ENCODE data around the gene TNFAIP8L3.

The TNFAIP8L3 gene

DNA sequence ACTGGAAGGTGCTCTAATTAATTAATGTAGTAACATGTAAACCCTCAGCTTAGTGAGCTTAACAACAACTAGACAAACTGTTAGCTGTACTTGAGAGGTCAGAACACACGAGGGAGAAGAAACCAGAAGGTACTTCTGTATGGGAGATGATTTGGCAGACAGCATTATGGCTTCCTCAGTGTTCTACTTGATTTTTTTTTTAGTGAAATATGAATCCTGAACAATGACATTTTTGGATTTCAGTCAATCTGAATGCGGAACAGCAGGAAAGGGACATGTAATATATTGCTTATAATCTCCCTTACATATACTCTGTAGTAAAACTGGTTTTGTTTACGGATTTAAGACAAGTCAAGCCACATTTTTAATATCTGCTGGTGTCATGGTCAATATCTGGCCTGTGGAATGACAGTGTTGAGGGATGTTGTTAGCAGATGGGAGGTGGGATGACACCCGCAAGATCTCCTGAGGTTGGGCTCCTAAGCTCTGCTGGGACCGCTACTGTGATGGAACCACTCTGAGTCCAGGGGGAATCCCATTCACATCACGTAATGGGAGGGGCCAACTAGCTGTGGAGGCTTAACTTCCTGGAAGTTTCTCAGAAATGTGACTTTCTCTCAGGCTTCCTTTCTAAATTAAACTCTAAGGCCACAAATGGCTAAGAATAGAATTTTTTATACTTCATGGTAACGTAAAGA lies 18.7 kb downstream of the TNFAIP8L3 start:
- H3K27me3 ChIP-seq (ENCODE audit: control insufficient read depth in 3 of 3, insufficient read depth in 3 of 3, low read depth in 1 of 3, low read length in 3 of 3): peaks cover 0 to 7% (median 0%) of the 10 kb centered on the region in 3 experiments
- no CpG with 5 or more reads among the region's 7 CpGs for WGBS, 2 donors (ENCODE audit: extremely low coverage in 2 of 2, insufficient read length in 2 of 2, insufficient replicate concordance in 1 of 2)
- H4K8ac ChIP-seq (ENCODE audit: low read depth, low read length): no peak overlapping the region
- H3K14ac ChIP-seq (ENCODE audit: low read length): no peak overlapping the region
- H3K18ac ChIP-seq (ENCODE audit: low read length): no peak overlapping the region
- H3K9ac ChIP-seq (ENCODE audit: low read depth, low read length, poor library complexity): no peak overlapping the region
- H3K79me1 ChIP-seq (ENCODE audit: low read depth, low read length): peaks cover 3% of the 10 kb centered on the region
- no peaks in the 10 kb centered on the region for H3K36me3 ChIP-seq (replicated peaks in 1 of 2; ENCODE audit: control insufficient read depth in 2 of 2, insufficient read depth in 2 of 2, low read length in 2 of 2)
- H4K91ac ChIP-seq (ENCODE audit: low read depth, low read length, poor library complexity): no peak overlapping the region
- no peak overlapping the region for H3K4me2 ChIP-seq (ENCODE audit: insufficient read depth, low read length, poor library complexity, severe bottlenecking)
- no peak overlapping the region for H3K4ac ChIP-seq (ENCODE audit: low read length)
- H2BK15ac ChIP-seq (ENCODE audit: low read length): no peak overlapping the region
- H3K23ac ChIP-seq (ENCODE audit: low read depth, low read length, poor library complexity): no peak overlapping the region
- H3K4me3 ChIP-seq (ENCODE audit: low read length in 2 of 2): no peak overlapping the region
- no peak overlapping the region for H2BK12ac ChIP-seq (ENCODE audit: low read length)
- no peak overlapping the region for H2AFZ ChIP-seq (ENCODE audit: low read length)
- no peak overlapping the region for H3K27ac ChIP-seq (replicated peaks; ENCODE audit: low read length)
- DNase-seq (ENCODE audit: low spot score): no peak
- H2BK5ac ChIP-seq (ENCODE audit: low read length): no peak overlapping the region
- no peak overlapping the region for H2BK120ac ChIP-seq (ENCODE audit: low read depth, low read length)
- no peak overlapping the region for H2AK5ac ChIP-seq (ENCODE audit: low read depth, low read length)
- no peaks in the 10 kb centered on the region for H3K9me3 ChIP-seq (replicated peaks in 1 of 2; ENCODE audit: control insufficient read depth in 2 of 2, insufficient read depth in 1 of 2, low read depth in 1 of 2, low read length in 2 of 2)
- H3K4me1 ChIP-seq (ENCODE audit: control insufficient read depth in 2 of 2, insufficient read depth in 1 of 2, low read depth in 1 of 2, low read length in 2 of 2): peaks cover 0 to 5% of the 10 kb centered on the region in 2 donors

DNA sequence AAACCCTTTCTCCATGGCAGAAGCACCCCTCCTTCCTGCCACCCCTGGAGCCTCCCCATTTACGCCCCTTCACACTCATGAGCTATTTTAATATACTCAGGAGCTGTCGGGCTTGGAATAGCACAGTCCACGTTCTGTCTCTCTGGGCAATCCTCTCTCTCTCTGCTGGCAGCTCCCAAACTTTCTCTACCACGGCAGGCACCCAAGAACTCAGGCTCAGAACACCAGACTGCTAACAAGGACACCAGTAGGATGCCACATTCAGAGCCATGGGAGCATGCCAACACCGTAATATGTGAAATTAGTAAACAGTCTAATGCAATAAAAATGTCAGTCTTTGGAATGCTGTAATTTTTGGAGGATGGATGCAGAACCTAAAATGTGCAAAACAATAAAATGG lies 19.3 kb downstream of the TNFAIP8L3 start:
- Histone ChIP-seq H3K27me3 (ENCODE audit: control insufficient read depth in 3 of 3, insufficient read depth in 3 of 3, low read depth in 1 of 3, low read length in 3 of 3) (peaks cover 0 to 7% (median 0%) of the 10 kb centered on the region in 3 experiments), H3K79me1 (ENCODE audit: low read depth, low read length) (peaks cover 3% of the 10 kb centered on the region), H2BK15ac (ENCODE audit: low read length) (no peak overlapping the region), H3K23ac (ENCODE audit: low read depth, low read length, poor library complexity) (no peak overlapping the region), H2BK120ac (ENCODE audit: low read depth, low read length) (no peak overlapping the region), H3K4ac (ENCODE audit: low read length) (no peak overlapping the region), H2BK12ac (ENCODE audit: low read length) (no peak overlapping the region), H4K8ac (ENCODE audit: low read depth, low read length) (no peak overlapping the region), H3K14ac (ENCODE audit: low read length) (no peak overlapping the region), H2AFZ (ENCODE audit: low read length) (no peak overlapping the region), H3K27ac (replicated peaks; ENCODE audit: low read length) (no peak overlapping the region), H3K36me3 (replicated peaks in 1 of 2; ENCODE audit: control insufficient read depth in 2 of 2, insufficient read depth in 2 of 2, low read length in 2 of 2) (no peaks in the 10 kb centered on the region), H3K18ac (ENCODE audit: low read length) (no peak overlapping the region), H2AK5ac (ENCODE audit: low read depth, low read length) (no peak overlapping the region), H3K4me2 (ENCODE audit: insufficient read depth, low read length, poor library complexity, severe bottlenecking) (no peak overlapping the region), H2BK5ac (ENCODE audit: low read length) (no peak overlapping the region), H3K4me3 (ENCODE audit: low read length in 2 of 2) (no peak overlapping the region), H3K9ac (ENCODE audit: low read depth, low read length, poor library complexity) (no peak overlapping the region), H4K91ac (ENCODE audit: low read depth, low read length, poor library complexity) (no peak overlapping the region), H3K4me1 (ENCODE audit: control insufficient read depth in 2 of 2, insufficient read depth in 1 of 2, low read depth in 1 of 2, low read length in 2 of 2) (peaks cover 0 to 5% of the 10 kb centered on the region in 2 donors), H3K9me3 (replicated peaks in 1 of 2; ENCODE audit: control insufficient read depth in 2 of 2, insufficient read depth in 1 of 2, low read depth in 1 of 2, low read length in 2 of 2) (no peaks in the 10 kb centered on the region)
- WGBS, 2 donors (ENCODE audit: extremely low coverage in 2 of 2, insufficient read length in 2 of 2, insufficient replicate concordance in 1 of 2): no CpG with 5 or more reads among the region's 5 CpGs
- no peak for DNase-seq (ENCODE audit: low spot score)

DNA sequence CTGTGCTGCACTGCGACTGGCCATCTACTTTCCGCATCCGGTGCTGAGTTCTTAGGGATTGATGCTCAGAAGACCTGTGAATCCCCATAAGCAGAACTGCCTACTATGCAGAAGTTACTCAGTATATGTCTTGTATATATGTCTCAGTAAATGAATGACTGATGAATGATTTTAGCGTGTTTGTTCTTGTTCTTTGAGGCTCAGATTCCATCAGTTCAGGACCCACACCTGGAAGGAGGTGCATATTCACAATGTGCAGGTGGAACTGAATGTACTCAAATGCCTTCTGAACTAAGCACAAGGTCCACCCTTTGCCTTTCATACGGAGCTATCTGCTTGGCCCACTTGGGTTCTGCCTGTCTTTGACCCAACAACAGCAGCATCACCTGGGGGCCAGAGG lies 19.8 kb downstream of the TNFAIP8L3 start:
- Histone ChIP-seq H4K91ac (ENCODE audit: low read depth, low read length, poor library complexity) (no peak overlapping the region), H2BK120ac (ENCODE audit: low read depth, low read length) (no peak overlapping the region), H3K14ac (ENCODE audit: low read length) (no peak overlapping the region), H3K9me3 (replicated peaks in 1 of 2; ENCODE audit: control insufficient read depth in 2 of 2, insufficient read depth in 1 of 2, low read depth in 1 of 2, low read length in 2 of 2) (no peaks in the 10 kb centered on the region), H2AK5ac (ENCODE audit: low read depth, low read length) (no peak overlapping the region), H2AFZ (ENCODE audit: low read length) (no peak overlapping the region), H3K4me3 (ENCODE audit: low read length in 2 of 2) (no peak overlapping the region), H3K9ac (ENCODE audit: low read depth, low read length, poor library complexity) (no peak overlapping the region), H3K4ac (ENCODE audit: low read length) (no peak overlapping the region), H3K18ac (ENCODE audit: low read length) (no peak overlapping the region), H3K4me1 (ENCODE audit: control insufficient read depth in 2 of 2, insufficient read depth in 1 of 2, low read depth in 1 of 2, low read length in 2 of 2) (peaks cover 0 to 5% of the 10 kb centered on the region in 2 donors), H2BK15ac (ENCODE audit: low read length) (no peak overlapping the region), H3K36me3 (replicated peaks in 1 of 2; ENCODE audit: control insufficient read depth in 2 of 2, insufficient read depth in 2 of 2, low read length in 2 of 2) (no peaks in the 10 kb centered on the region), H3K27ac (replicated peaks; ENCODE audit: low read length) (no peak overlapping the region), H3K4me2 (ENCODE audit: insufficient read depth, low read length, poor library complexity, severe bottlenecking) (no peak overlapping the region), H2BK12ac (ENCODE audit: low read length) (no peak overlapping the region), H2BK5ac (ENCODE audit: low read length) (no peak overlapping the region), H4K8ac (ENCODE audit: low read depth, low read length) (no peak overlapping the region), H3K27me3 (ENCODE audit: control insufficient read depth in 3 of 3, insufficient read depth in 3 of 3, low read depth in 1 of 3, low read length in 3 of 3) (peaks cover 0 to 7% (median 0%) of the 10 kb centered on the region in 3 experiments), H3K79me1 (ENCODE audit: low read depth, low read length) (peaks cover 3% of the 10 kb centered on the region), H3K23ac (ENCODE audit: low read depth, low read length, poor library complexity) (no peak overlapping the region)
- DNase-seq (ENCODE audit: low spot score): no peak
- whole genome bisulfite sequencing, 2 donors (ENCODE audit: extremely low coverage in 2 of 2, insufficient read length in 2 of 2, insufficient replicate concordance in 1 of 2): no CpG with 5 or more reads among the region's 5 CpGs

- Histone ChIP-seq H3K18ac (ENCODE audit: low read length) (no peak overlapping the region), H4K8ac (ENCODE audit: low read depth, low read length) (no peak overlapping the region), H2BK15ac (ENCODE audit: low read length) (no peak overlapping the region), H3K27me3 (ENCODE audit: control insufficient read depth in 3 of 3, insufficient read depth in 3 of 3, low read depth in 1 of 3, low read length in 3 of 3) (peaks cover 0 to 3% (median 0%) of the 10 kb centered on the region in 3 experiments), H3K27ac (replicated peaks; ENCODE audit: low read length) (no peak overlapping the region), H3K4me1 (ENCODE audit: control insufficient read depth in 2 of 2, insufficient read depth in 1 of 2, low read depth in 1 of 2, low read length in 2 of 2) (no peaks in the 10 kb centered on the region), H3K14ac (ENCODE audit: low read length) (no peak overlapping the region), H3K79me1 (ENCODE audit: low read depth, low read length) (peaks cover 3% of the 10 kb centered on the region), H2AFZ (ENCODE audit: low read length) (no peak overlapping the region), H3K4me2 (ENCODE audit: insufficient read depth, low read length, poor library complexity, severe bottlenecking) (no peak overlapping the region), H3K23ac (ENCODE audit: low read depth, low read length, poor library complexity) (no peak overlapping the region), H2AK5ac (ENCODE audit: low read depth, low read length) (no peak overlapping the region), H3K9ac (ENCODE audit: low read depth, low read length, poor library complexity) (no peak overlapping the region), H2BK12ac (ENCODE audit: low read length) (no peak overlapping the region), H2BK120ac (ENCODE audit: low read depth, low read length) (no peak overlapping the region), H3K9me3 (replicated peaks in 1 of 2; ENCODE audit: control insufficient read depth in 2 of 2, insufficient read depth in 1 of 2, low read depth in 1 of 2, low read length in 2 of 2) (no peaks in the 10 kb centered on the region), H3K4ac (ENCODE audit: low read length) (no peak overlapping the region), H4K91ac (ENCODE audit: low read depth, low read length, poor library complexity) (no peak overlapping the region), H2BK5ac (ENCODE audit: low read length) (no peak overlapping the region), H3K4me3 (ENCODE audit: low read length in 2 of 2) (no peak overlapping the region), H3K36me3 (replicated peaks in 1 of 2; ENCODE audit: control insufficient read depth in 2 of 2, insufficient read depth in 2 of 2, low read length in 2 of 2) (no peaks in the 10 kb centered on the region)
- WGBS, 2 donors (ENCODE audit: extremely low coverage in 2 of 2, insufficient read length in 2 of 2, insufficient replicate concordance in 1 of 2): no CpG with 5 or more reads among the region's 1 CpG
- no peak for DNase-seq (ENCODE audit: low spot score)
Measured at GRCh38 chr15:51071578-51071977, 23.1 kb downstream of the TNFAIP8L3 start.

All from neuronal stem cell (in vitro differentiated cells).